ENCODE data around the gene COX10.

Gene COX10

GRCh38 chr17:14070344-14070984 lies 1.2 kb downstream of the COX10 start:
- DNase-seq = no peak

- no peak for DNase-seq
These were observed 3.6 kb downstream of the COX10 start for GRCh38 chr17:14072881-14073280.

GRCh38 chr17:14078027-14078426 lies 8.7 kb downstream of the COX10 start:
- no peak for DNase-seq

- DNase-seq = no peak
These were observed 11.5 kb downstream of the COX10 start for GRCh38 chr17:14080847-14081251.

- no peak for DNase-seq
These were observed 13.5 kb downstream of the COX10 start for GRCh38 chr17:14082848-14083247.

- DNase-seq = no peak
These were observed 15.7 kb downstream of the COX10 start for GRCh38 chr17:14084955-14085354.

- no peak for DNase-seq
These were observed 16.9 kb downstream of the COX10 start for GRCh38 chr17:14086189-14086588.

GRCh38 chr17:14089179-14089578 lies 19.9 kb downstream of the COX10 start:
- DNase-seq = no peak

- DNase-seq = no peak
These were observed 22.1 kb downstream of the COX10 start for GRCh38 chr17:14091367-14091766.

GRCh38 chr17:14092808-14093207 lies 23.5 kb downstream of the COX10 start:
- DNase-seq = no peak

- no peak for DNase-seq
These were observed 25.6 kb downstream of the COX10 start for GRCh38 chr17:14094676-14095601.

GRCh38 chr17:14095631-14096030 lies 26.3 kb downstream of the COX10 start:
- no peak for DNase-seq

- no peak for DNase-seq
These were observed 28.9 kb downstream of the COX10 start for GRCh38 chr17:14098246-14098645.

GRCh38 chr17:14101976-14102375 lies 32.7 kb downstream of the COX10 start:
- peak in 12 of 51 donors; percentile 0 to 20 (median 6) for DNase-seq

GRCh38 chr17:14103836-14104235 lies 34.5 kb downstream of the COX10 start:
- no peak for DNase-seq

GRCh38 chr17:14104734-14105133 lies 35.4 kb downstream of the COX10 start:
- no peak for DNase-seq

GRCh38 chr17:14107889-14108288 lies 38.6 kb downstream of the COX10 start:
- no peak for DNase-seq

- DNase-seq = no peak
These were observed 43.1 kb downstream of the COX10 start for GRCh38 chr17:14112407-14112806.

- no peak for DNase-seq
These were observed 43.8 kb downstream of the COX10 start for GRCh38 chr17:14113137-14113536.

- DNase-seq = no peak
These were observed 47.1 kb downstream of the COX10 start for GRCh38 chr17:14116263-14117024.

GRCh38 chr17:14118951-14119350 lies 49.6 kb downstream of the COX10 start:
- DNase-seq = no peak

GRCh38 chr17:14119546-14119945 lies 50.2 kb downstream of the COX10 start:
- no peak for DNase-seq

Measured in hypothalamus (tissue), 51 donors.